ENCODE results near the gene GTF3C2. TPM values are rescaled to one million over a fixed set of nuclear protein-coding genes. Genes with fewer than 3 reads are reported as not detected.

GTF3C2 gene
- total RNA-seq, 1 donor from 2014 or later, result 57.4 TPM

DNA sequence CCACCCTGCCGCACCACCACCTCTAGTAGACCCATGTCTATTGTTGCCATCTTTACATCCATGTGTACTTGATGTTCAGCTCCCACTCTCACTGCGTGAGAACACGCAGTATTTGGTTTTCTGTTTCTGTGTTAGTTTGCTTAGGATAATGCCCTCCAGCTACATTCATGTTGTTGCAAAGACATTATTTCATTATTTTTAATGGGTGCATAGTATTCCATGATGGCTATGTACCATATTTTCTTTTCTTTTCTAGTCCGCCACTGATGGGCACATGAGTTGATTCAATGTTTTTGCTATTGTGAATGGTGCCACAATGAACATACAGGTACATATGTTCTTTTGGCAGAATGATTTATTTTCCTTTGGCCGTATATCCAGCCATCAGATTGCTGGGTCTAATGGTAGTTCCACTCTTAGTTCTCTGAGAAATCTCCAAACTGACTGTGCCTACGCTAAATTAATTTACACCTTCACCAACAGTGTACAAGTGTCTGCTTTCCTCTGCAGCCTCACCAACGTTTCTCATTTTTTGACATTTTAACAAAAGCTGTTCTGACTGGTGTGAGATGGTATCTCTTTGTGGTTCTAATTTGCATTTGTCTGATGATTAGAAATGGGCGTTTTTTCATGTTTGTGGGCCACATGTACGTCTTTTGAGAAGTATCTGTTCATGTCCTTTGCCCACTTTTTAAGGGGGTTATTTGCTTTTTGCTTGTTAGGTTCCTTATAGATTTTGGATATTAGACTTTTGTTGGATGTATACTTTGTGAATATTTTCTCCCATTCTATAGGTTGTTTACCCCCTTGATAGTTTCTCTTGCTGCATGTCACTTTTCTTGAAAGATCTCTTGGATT lies 34.5 kb upstream of the GTF3C2 start:
- no peaks in the 10 kb centered on the region for H3K4me1 Mint-ChIP-seq (ENCODE audit: unreplicated experiment)
- H3K27ac Mint-ChIP-seq (ENCODE audit: unreplicated experiment), result no peak overlapping the region
- TF ChIP-seq, protein P1, sequence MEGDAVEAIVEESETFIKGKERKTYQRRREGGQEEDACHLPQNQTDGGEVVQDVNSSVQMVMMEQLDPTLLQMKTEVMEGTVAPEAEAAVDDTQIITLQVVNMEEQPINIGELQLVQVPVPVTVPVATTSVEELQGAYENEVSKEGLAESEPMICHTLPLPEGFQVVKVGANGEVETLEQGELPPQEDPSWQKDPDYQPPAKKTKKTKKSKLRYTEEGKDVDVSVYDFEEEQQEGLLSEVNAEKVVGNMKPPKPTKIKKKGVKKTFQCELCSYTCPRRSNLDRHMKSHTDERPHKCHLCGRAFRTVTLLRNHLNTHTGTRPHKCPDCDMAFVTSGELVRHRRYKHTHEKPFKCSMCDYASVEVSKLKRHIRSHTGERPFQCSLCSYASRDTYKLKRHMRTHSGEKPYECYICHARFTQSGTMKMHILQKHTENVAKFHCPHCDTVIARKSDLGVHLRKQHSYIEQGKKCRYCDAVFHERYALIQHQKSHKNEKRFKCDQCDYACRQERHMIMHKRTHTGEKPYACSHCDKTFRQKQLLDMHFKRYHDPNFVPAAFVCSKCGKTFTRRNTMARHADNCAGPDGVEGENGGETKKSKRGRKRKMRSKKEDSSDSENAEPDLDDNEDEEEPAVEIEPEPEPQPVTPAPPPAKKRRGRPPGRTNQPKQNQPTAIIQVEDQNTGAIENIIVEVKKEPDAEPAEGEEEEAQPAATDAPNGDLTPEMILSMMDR (IDR thresholded peaks at IDR 0.05), result no peak
- H3K36me3 Mint-ChIP-seq (ENCODE audit: unreplicated experiment), result peaks cover 10% of the 10 kb centered on the region
- DNase-seq (ENCODE audit: extremely low spot score, unreplicated experiment), result no peak
- no peaks in the 10 kb centered on the region for H3K27me3 Mint-ChIP-seq (ENCODE audit: unreplicated experiment)
- no peaks in the 10 kb centered on the region for H3K9me3 Mint-ChIP-seq (ENCODE audit: unreplicated experiment)
- H3K4me3 Mint-ChIP-seq (ENCODE audit: unreplicated experiment), result no peak overlapping the region

DNA sequence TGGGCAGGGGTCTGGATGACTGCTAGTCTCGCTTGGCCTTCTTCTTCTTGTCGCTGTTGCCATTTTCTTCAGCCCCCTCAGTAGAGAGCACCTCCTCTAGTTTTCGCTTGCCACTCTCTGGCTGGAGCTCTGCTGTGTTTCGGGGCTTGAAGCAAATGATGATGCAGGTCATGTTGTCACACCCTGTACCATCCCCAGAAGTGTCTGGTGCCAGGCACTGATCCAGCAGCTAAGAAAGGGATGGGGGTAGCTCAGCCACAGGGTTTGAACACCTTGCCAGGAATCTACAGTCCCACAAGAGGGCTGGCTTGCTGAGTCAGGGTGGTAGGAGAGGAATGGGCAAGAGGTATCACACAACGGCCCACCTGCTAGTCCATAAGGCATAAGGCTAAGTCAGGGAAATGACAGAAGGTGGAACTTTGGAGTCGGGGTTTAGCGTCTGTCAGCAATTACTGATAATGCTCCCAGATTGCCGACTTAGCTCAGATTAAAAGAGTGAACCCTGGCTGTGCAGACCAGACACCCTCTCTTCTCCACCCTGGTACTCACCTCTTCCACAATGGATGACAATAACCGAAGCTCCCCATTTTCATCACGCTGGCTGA lies 25.1 kb upstream of the GTF3C2 start:
- H3K4me1 Mint-ChIP-seq (ENCODE audit: unreplicated experiment), result peaks cover 21% of the 10 kb centered on the region
- peak overlapping the region; percentile 96 for H3K27ac Mint-ChIP-seq (ENCODE audit: unreplicated experiment)
- no peak for DNase-seq (ENCODE audit: extremely low spot score, unreplicated experiment)
- peak overlapping the region; percentile 87 for H3K4me3 Mint-ChIP-seq (ENCODE audit: unreplicated experiment)
- no peaks in the 10 kb centered on the region for H3K9me3 Mint-ChIP-seq (ENCODE audit: unreplicated experiment)
- TF ChIP-seq, protein P1 (IDR thresholded peaks at IDR 0.05), result no peak
- peaks cover 13% of the 10 kb centered on the region for H3K36me3 Mint-ChIP-seq (ENCODE audit: unreplicated experiment)
- H3K27me3 Mint-ChIP-seq (ENCODE audit: unreplicated experiment), result no peaks in the 10 kb centered on the region

DNA sequence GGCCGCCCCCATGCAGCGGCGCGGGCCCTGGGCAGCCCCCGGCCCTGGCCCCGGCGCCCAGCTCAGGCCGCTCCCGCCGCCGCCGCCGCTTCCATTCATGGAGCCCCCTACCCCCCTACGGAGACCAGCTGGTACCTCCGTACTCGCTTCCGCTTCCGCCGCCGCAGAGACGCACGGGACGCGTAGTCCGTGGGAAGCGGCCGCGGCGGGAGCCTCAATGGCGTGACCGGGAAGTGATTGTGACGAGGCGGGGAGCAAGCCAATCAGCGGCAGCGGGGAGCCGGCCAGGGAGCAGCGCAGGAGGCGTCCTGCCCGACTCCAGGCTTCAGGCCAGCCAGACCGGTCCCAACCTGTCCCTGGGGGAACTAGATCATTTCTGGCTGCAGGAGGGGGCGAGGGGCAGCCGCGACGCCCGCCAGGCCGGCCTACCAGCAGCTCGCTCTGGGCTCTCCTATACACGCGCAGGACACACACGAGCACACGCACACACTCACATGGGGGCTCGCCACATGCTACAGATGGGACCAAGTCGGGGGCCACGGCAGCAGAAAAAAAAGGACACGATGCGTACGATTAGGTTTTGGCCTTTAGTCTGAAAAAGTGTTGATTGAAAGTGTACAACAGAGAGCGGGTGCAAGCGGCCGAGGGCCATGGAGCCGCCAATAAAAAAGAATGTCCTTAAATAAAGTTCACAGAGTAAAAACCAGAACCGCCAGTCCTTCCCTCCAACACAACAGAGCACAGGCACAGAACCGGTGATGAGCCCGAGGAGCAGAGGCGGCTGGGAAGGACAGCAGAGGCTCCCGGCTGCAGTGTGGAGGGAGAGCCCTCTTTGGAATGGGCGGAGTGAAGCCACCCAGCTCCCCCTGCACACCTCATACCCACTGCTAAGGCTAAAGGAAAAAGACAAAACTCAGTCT lies 24.3 kb upstream of the GTF3C2 start, which contains the start of gene ZNF513:
TSS of gene ZNF513 (minus strand) at position 109 of the 920 bp plus-strand sequence. CDS start 208 bp downstream, outside the sequence.
- peak within 1 kb of the TSS; percentile 87 for H3K4me3 Mint-ChIP-seq (ENCODE audit: unreplicated experiment)
- DNase-seq (ENCODE audit: extremely low spot score, unreplicated experiment), result peak; percentile 97
- H3K9me3 Mint-ChIP-seq (ENCODE audit: unreplicated experiment), result no peaks in the 10 kb centered on the region
- H3K36me3 Mint-ChIP-seq (ENCODE audit: unreplicated experiment), result peaks cover 16% of the 10 kb centered on the region
- H3K4me1 Mint-ChIP-seq (ENCODE audit: unreplicated experiment), result peaks cover 21% of the 10 kb centered on the region
- H3K27ac Mint-ChIP-seq (ENCODE audit: unreplicated experiment), result peak within 1 kb of the TSS; percentile 96
- no peaks in the 10 kb centered on the region for H3K27me3 Mint-ChIP-seq (ENCODE audit: unreplicated experiment)
- TF ChIP-seq, protein P1 (IDR thresholded peaks at IDR 0.05), result no peak

DNA sequence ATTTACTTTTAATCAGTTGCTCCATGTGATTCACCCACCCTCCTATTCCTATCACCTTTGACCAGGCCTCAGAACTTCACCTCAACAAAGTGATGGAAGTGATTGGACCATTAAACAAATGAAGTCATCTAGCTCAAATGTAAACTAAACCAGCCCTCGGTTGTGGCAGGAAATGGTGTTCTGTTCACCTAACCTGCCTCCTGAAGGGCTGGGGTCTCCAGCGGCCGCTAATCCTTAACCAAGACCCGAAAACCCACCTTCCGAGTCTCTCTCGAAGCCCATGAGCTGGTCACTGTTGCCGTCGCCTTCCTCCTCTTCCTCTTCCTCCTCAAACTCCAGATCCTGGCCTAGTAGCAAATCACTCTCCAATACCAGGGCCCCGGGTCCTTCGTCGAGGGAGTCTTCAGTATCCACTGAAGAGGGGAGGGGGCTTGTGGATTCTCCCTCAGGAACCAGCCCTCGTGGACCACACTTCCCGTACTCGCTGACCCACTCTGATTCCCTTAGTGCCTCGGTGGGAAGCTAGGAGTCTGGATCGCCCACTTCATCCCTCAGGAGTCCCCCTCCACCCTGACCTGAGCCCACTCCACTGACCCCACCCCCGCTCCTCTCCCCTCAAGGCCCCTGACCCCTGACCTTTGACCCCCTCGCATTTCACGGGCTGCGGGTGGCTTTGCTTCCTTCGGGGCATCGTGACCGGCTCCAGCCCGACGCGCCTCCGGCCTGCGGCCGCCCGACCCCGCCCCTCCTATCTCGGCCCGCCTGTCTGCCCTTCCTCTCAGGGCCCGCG lies 23.5 kb upstream of the GTF3C2 start:
- Mint-ChIP-seq H3K27ac (ENCODE audit: unreplicated experiment) (peak overlapping the region; percentile 90), H3K4me1 (ENCODE audit: unreplicated experiment) (peaks cover 21% of the 10 kb centered on the region), H3K36me3 (ENCODE audit: unreplicated experiment) (peaks cover 13% of the 10 kb centered on the region), H3K27me3 (ENCODE audit: unreplicated experiment) (no peaks in the 10 kb centered on the region), H3K4me3 (ENCODE audit: unreplicated experiment) (peak overlapping the region; percentile 87), H3K9me3 (ENCODE audit: unreplicated experiment) (no peaks in the 10 kb centered on the region)
- no peak for DNase-seq (ENCODE audit: extremely low spot score, unreplicated experiment)
- TF ChIP-seq, protein P1 (IDR thresholded peaks at IDR 0.05), result no peak

All from osteocyte (in vitro differentiated cells).